Activated T-cell treated with anti-CD3 and anti-CD28 coated beads, Interleukin-2, amount 50 U/mL, for 4 hours (primary cell): ENCODE data around the gene ENPP6. TPM values are rescaled to one million over a fixed set of nuclear protein-coding genes. Genes with fewer than 3 reads are reported as not detected.
"Not testable (repeated sequence)": the region's sequence is repeated elsewhere in the genome, so short reads cannot be mapped to it uniquely, and the experiment has no call there.

ENCODE experiments used
- ATAC-seq, 2 donors: fragments of 200-7000 bp; cut with Tn5 transposase; one replicate each; pipeline ENCODE4 v1.10.0; 2021
- DNase-seq: peaks from one replicate; pipeline ENCODE4 v3.0.0-alpha.2; 2020
- H3K27me3 Mint-ChIP-seq: one replicate; pipeline ENCODE4 v1.8.0; 2021; ENCODE audit warnings: low read depth, mixed read lengths
- H3K36me3 Mint-ChIP-seq: one replicate; pipeline ENCODE4 v1.8.0; 2022; ENCODE audit warnings: mixed read lengths; ENCODE audit not compliant: insufficient read depth
- H3K4me1 Mint-ChIP-seq: one replicate; pipeline ENCODE4 v1.8.0; 2021; ENCODE audit warnings: low read depth, mixed read lengths
- H3K4me3 Mint-ChIP-seq: one replicate; pipeline ENCODE4 v1.8.0; 2021; ENCODE audit warnings: mild to moderate bottlenecking, moderate library complexity, mixed read lengths
- H3K9me3 Mint-ChIP-seq: one replicate; pipeline ENCODE4 v1.8.0; 2021; ENCODE audit warnings: mixed read lengths
- total RNA-seq, 3 donors: library from RNA; stranded (reverse); gene quantifications; one replicate each; pipeline ENCODE4 v1.2.1, GENCODE V29; 2021

ENPP6 gene
- total RNA-seq, 3 donors from 2014 or later = 0.11 TPM; not detected in 2

DNA sequence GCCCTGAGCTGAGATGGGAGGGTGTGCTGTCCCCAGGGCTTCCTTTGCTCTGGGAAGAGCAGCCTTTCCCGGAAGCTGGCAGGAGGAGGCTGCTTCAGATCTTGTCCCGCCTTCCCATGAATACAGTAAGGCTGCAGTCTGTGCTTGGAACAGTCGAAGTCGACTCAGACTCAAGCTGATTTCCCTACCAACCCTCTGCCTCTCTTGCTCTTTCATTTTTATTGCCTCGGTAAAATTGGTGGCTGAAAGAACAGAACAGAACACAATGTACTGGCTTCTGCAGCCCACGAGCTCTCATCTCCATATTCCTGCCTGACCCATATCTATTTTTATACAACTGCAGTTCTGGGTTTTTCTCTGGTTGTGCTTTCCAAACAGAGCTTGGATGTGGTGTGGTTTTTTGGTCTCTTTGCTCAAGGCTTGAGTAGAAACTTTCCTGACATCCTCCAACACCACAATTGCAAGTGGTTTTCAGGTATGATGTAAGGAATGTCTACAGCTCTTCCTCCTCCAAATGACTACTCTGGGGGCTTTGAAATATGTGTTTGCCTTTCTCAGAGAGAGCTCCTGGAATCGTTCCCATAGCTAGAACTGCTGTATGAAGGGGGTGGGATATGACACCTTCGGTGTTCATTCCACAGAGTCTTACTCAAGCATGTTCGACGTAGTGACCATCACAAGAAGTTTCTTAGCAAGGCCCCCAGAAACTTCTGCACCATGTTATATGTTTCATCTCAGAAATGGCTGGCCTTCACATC, 61.3 kb downstream of the ENPP6 start:
- H3K27me3 Mint-ChIP-seq = peaks cover 14% of the 10 kb centered on the region
- DNase-seq = no peak
- H3K36me3 Mint-ChIP-seq = no peaks in the 10 kb centered on the region
- H3K9me3 Mint-ChIP-seq = no peaks in the 10 kb centered on the region
- ATAC-seq = no peak
- no peaks in the 10 kb centered on the region for H3K4me1 Mint-ChIP-seq
- H3K4me3 Mint-ChIP-seq = no peak overlapping the region

DNA sequence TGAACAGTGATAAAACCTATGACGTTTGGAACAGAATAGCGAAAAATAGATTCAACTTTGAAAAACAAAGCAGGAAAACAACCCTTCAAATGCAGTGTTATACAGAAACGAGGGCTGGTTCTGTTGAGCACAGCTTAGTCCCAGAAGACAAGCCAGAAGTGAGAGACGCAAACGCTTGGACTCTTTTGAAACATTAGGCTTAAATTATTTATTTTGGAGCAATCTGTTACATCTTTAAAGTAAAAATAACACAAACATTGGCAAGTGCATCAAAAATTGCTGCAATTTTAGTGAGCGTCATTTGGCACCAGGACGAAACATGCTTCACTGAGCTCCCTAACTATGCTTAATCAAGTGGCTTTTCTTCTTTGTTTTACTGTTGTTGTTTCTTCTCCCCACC, 63.5 kb downstream of the ENPP6 start:
- Mint-ChIP-seq H3K4me1 (no peaks in the 10 kb centered on the region), H3K36me3 (no peaks in the 10 kb centered on the region), H3K27me3 (peaks cover 2% of the 10 kb centered on the region), H3K9me3 (no peaks in the 10 kb centered on the region), H3K4me3 (no peak overlapping the region)
- ATAC-seq = no peak
- DNase-seq = no peak

DNA sequence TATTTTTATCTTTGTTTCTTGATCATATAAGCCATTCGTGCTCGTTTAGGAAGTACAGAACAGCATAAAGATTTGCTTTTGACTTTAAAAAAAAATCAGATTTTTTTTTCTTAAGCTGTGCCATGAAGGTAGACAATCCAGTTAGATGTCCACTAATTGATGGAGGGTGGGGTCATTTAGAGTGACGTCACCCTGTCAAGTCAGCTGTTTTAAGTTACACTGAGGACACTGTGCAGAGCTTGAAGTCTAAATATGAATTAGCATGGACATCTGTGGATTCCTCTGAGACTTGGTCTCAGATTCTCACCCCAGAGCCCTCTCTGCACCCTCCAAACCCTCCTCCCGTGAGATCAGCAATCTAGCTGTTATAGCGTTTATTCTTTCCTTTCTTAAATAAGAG, 63.9 kb downstream of the ENPP6 start:
- Mint-ChIP-seq H3K36me3 (no peaks in the 10 kb centered on the region), H3K9me3 (no peaks in the 10 kb centered on the region), H3K4me1 (no peaks in the 10 kb centered on the region), H3K27me3 (peaks cover under 1% of the 10 kb centered on the region), H3K4me3 (no peak overlapping the region)
- ATAC-seq (no peak), DNase-seq (no peak)

DNA sequence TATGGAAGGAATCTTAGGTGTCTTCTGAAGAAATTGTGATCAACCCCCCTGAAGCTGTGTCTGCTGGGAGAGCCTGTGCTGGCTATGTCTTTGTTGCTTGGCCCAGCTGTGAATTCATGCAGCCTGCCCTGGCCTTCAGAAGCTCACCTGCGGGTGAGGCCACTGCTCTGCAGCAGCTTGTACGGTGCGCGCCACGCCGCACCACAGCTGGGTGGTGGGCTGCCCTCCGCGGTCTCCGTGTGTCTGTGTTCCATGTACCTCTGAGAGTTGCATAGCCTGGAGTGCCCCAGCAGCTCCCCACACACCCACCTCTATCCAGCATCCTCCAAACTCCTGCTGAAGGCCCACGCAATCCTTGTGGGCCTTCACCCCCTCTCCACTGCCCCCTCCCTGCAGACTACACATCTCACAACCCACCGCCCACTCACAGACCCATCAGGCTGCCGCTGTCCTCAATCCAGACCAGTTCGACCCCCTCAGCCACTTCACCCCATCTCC, 65.6 kb downstream of the ENPP6 start:
- Mint-ChIP-seq H3K27me3 (peaks cover 1% of the 10 kb centered on the region), H3K36me3 (no peaks in the 10 kb centered on the region), H3K4me1 (no peaks in the 10 kb centered on the region), H3K9me3 (no peaks in the 10 kb centered on the region), H3K4me3 (no peak overlapping the region)
- DNase-seq (no peak), ATAC-seq (no peak)

DNA sequence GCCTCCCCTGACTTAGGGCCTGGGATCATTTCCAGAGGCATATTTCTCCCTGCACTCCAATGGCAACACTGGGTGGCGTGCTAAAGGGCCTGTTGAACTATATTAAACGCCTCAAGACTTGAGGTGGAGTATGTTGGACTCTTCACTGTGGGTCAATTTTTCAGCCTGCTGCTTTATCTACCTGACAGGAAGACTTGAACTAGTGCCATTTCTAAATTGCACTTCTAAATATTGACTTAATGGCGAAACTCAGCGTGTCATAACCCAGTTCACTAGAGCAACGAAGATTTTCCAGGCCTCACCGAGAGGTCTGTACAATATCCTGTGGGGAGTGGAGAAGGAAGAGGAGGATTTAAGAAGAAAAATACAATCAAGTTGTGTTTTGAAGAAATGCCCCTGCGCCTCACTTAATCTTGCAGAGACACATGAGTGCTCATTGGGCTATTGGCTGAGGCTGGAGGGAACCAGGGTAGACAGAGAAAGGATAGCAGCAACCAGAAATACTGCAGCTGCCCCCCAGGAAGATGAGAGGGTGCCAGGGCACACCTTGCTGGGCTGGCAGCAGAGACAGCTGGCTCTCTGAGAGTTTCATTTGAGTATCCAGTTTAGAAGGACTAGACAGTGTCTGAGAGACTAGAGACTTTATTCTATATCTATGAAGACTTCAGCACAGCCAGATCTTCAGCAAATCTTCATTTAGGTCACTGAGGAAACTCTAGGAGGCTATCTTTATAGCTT, 67.4 kb downstream of the ENPP6 start:
- H3K27me3 Mint-ChIP-seq = peaks cover 7% of the 10 kb centered on the region
- no peaks in the 10 kb centered on the region for H3K9me3 Mint-ChIP-seq
- DNase-seq = no peak
- no peak overlapping the region for H3K4me3 Mint-ChIP-seq
- H3K4me1 Mint-ChIP-seq = no peaks in the 10 kb centered on the region
- no peak for ATAC-seq
- H3K36me3 Mint-ChIP-seq = no peaks in the 10 kb centered on the region

DNA sequence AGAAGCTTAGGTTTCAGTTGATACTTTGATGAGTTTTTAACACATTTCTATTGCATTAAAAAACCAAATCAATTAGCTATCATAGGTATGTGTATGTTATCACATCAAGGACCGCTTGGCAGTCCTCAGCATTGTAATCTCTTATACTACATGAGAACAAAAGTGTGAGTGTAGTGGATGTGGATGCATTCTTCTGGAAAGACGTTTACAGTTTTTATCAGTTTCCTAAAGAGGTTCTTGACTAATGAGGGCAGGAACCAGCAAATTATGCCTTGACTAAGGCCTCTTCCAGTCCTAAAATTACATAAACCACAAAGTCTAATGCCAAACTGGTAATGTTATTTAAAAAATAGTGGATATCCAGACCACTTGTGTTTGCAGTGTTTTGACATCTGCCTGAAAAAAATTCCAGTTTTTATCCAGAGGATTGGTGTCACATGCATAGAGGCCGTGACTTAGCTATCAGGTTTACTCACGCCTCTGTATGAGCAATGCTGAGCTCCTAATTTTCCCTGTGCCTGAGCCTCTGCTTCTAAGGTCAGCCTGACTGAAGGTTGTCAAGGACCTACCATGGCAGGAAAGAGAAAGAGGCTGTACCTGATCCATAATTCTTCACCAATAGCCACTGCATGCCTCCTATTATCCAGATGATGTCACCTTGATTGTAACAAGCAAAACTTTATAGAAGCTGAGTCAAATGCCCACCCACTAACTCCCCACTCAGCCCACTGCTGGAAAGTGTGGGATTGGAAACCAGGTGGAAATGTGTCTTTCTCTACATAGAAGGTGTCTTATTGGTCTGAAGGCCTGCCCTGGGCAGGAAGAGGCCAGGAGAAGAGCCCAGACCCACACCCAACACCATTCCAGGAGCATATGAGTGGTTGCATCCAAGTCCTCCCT, 68.7 kb downstream of the ENPP6 start:
- H3K4me3 Mint-ChIP-seq = no peak overlapping the region
- peaks cover 8% of the 10 kb centered on the region for H3K27me3 Mint-ChIP-seq
- H3K9me3 Mint-ChIP-seq = no peaks in the 10 kb centered on the region
- no peaks in the 10 kb centered on the region for H3K4me1 Mint-ChIP-seq
- H3K36me3 Mint-ChIP-seq = no peaks in the 10 kb centered on the region
- DNase-seq (no peak), ATAC-seq (no peak)

DNA sequence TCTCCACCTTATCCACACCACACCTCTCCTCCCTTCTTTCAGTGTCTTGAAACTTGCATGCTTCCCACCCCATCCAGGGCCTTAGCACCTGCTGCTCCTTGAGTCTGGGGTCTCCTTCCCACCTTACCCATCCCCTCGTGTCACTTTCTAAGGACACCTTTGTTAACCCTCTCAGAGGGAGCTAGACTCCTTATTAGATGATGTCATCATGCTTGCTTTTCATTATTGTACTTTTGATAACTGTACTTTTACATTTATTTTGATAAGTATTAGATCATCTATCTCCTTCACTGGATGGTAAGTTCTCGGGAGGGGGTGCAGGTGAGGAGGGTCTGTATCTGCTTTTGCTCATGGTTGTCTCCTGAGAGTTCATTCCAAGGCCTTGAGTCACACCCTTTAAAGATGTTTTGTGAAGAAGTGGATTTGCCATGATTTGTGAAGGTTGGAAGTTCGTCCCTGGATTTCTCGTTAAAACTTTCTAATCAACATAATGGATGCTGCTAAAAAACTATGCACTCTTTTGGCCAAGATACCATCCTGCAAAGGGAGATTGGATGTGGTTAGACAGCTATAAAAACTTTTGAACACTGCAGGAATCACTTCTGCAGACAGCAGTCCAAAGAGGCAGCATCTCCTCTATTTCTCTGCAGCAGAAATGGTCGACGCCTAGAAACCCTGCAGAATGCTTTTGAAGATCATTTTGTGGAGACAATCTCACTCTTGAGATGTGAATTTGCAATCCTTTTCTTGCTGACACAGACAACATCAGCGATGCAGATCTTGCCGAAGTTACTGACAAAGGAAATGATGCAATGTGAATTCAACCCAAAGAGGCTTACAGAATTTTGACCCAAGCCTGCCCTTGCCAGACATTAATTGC, 69.6 kb downstream of the ENPP6 start:
- H3K9me3 Mint-ChIP-seq = no peaks in the 10 kb centered on the region
- peaks cover 12% of the 10 kb centered on the region for H3K27me3 Mint-ChIP-seq
- H3K36me3 Mint-ChIP-seq = no peaks in the 10 kb centered on the region
- no peaks in the 10 kb centered on the region for H3K4me1 Mint-ChIP-seq
- DNase-seq (no peak), ATAC-seq (no peak)
- no peak overlapping the region for H3K4me3 Mint-ChIP-seq

DNA sequence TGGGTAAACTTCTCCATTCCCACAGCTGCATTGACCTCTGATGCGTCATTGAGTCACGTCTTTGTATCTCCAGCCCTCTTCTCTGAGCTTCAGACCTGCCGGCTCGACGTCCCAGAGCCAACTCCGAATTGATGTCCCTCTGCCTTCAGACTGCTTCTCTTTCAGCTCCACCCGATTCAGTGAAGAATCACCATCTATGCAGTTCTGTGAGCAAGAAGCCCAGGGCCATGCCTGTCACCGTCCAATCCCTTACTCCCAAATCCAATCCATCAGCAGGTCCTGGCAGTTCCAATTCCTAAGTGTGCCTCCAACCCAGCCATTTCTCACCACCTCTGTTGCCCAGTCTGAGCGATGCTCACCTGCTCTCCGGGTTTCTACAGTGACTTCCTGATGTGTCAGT, 70.7 kb downstream of the ENPP6 start:
- no peak overlapping the region for H3K4me3 Mint-ChIP-seq
- no peak for ATAC-seq
- DNase-seq = no peak
- no peaks in the 10 kb centered on the region for H3K36me3 Mint-ChIP-seq
- no peaks in the 10 kb centered on the region for H3K4me1 Mint-ChIP-seq
- peaks cover 12% of the 10 kb centered on the region for H3K27me3 Mint-ChIP-seq
- H3K9me3 Mint-ChIP-seq = no peaks in the 10 kb centered on the region

DNA sequence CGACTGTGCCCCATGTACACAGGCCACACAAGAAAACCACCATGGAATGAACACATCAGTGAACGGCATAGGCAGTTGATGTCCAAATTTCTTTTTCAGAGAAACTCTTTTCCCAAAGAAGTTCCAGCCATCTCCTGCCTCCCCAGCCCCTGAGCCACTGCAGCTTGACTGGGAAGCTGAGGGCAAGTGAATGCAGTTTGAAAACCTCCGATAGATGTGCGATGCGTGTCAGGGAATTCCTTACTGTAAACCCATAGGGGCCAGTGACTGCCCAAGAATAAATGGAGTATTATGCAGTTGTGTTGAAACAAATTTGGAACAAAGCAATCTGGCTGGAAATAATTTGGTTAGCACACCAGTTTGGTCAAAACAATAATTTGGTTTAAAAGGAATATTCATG, 72.1 kb downstream of the ENPP6 start:
- Mint-ChIP-seq H3K4me3 (no peak overlapping the region), H3K27me3 (peaks cover 15% of the 10 kb centered on the region), H3K4me1 (no peaks in the 10 kb centered on the region), H3K9me3 (no peaks in the 10 kb centered on the region), H3K36me3 (no peaks in the 10 kb centered on the region)
- ATAC-seq (no peak), DNase-seq (no peak)

DNA sequence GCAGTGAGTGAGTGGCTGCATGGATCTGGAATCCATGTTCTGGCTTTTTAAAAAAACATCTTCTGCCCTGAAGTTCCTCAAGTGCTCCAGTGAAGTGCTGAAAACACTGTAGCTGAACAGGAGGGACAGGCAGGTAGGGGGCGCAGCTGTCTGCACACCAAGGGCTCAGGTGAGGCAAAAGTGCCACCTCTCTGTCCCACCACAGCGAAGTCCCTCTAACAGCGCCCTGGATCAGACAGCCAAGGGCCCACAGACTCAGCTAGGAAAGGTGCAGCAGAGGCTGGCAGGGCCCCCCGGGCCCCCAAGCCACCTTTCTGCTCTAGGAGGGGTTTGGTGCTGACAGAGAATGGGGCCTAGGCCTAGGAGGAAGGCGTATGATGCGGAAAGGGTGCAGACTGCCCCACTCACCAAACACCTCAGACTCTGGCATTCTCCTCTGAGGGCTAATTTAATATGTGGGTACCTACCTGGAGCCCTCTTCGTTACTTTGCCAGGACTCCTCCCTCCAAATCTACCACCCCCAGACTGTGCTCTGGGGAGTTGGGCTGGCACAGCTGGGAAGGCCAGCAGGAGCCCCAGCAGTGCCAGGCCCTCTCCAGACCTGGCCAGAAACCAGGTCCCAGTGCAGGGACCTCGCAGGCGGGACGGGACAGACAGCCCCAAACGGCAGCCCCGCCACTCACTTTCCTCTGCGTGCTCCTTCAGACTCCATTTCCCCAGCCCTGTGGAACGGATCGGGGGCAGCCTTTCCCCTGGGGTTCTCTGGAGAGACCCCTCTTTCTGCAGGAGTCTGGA, 73.7 kb downstream of the ENPP6 start:
- H3K4me3 Mint-ChIP-seq = no peak overlapping the region
- H3K36me3 Mint-ChIP-seq = no peaks in the 10 kb centered on the region
- H3K9me3 Mint-ChIP-seq = peaks cover 2% of the 10 kb centered on the region
- H3K27me3 Mint-ChIP-seq = peaks cover 15% of the 10 kb centered on the region
- H3K4me1 Mint-ChIP-seq = no peaks in the 10 kb centered on the region
- ATAC-seq (no peak), DNase-seq (no peak)

DNA sequence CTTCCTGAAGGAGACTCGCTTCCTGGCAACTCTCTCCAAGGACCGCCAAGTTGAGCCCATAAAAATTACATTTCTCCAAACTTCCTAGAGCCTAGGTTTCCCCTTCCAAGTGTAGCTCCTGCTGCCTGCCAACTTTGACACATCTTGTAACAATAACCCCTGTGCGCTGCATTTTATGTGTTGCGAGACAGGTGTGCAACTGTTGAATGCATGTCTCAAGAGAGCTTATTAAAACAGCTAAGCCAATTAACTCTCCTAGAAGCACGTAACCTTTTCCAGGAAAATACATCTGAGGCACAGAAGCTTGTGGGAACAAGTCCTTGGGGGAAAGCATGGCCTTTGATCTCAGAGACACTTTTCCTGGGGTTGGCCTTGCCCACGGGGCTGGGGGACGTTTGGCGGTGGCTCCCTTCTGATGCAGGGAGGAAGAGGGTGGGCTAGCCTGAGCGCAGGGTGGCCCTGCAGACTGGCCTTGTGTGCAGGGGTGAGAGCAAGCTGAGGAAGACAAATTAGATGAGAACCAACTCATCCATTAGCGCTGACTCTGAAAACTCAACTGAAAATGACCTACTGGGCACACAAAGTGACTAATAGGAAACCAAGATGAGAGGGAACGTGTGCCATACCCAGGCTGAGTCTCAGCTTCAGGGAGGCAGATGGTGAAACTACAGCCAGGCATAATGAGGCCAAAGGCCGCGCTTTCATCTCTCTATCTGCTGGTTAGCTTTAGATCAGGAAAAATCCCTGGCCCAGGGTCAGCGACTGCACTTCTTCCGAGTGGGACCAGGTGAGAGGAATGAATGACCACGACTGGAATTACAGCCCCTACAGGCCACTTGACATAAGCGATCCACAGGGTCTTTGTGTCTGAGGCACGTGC, 75.3 kb downstream of the ENPP6 start:
- DNase-seq (no peak), ATAC-seq (no peak)
- peaks cover 8% of the 10 kb centered on the region for H3K9me3 Mint-ChIP-seq
- H3K27me3 Mint-ChIP-seq = peaks cover 18% of the 10 kb centered on the region
- no peak overlapping the region for H3K4me3 Mint-ChIP-seq
- H3K4me1 Mint-ChIP-seq = no peaks in the 10 kb centered on the region
- H3K36me3 Mint-ChIP-seq = no peaks in the 10 kb centered on the region

DNA sequence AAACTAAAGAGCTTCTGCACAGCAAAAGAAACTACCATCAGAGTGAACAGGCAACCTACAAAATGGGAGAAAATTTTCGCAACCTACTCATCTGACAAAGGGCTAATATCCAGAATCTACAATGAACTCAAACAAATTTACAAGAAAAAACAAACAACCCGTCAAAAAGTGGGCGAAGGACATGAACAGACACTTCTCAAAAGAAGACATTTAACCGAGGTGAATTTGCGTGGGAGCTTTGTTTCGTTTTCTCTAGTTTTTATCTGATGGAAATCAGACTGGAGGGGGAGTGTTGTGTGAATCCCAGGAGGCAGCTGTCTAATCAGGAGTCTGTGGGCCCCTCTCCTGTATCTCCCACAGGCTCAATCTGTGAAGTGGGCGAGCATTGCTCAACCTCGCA, 76.8 kb downstream of the ENPP6 start:
- Mint-ChIP-seq H3K27me3 (peaks cover 18% of the 10 kb centered on the region), H3K9me3 (peaks cover 17% of the 10 kb centered on the region)
- not testable (repeated sequence) for H3K36me3 Mint-ChIP-seq, ATAC-seq, DNase-seq, H3K4me1 Mint-ChIP-seq, H3K4me3 Mint-ChIP-seq
